Glomerular visceral epithelial cell (primary cell): Measurements from ENCODE around the gene ATAT1.

ENCODE experiments used
- DNase-seq: peaks from one replicate; pipeline ENCODE4 v3.0.0-alpha.2; 2016; ENCODE audit errors: extremely low spot score

Gene ATAT1

DNA sequence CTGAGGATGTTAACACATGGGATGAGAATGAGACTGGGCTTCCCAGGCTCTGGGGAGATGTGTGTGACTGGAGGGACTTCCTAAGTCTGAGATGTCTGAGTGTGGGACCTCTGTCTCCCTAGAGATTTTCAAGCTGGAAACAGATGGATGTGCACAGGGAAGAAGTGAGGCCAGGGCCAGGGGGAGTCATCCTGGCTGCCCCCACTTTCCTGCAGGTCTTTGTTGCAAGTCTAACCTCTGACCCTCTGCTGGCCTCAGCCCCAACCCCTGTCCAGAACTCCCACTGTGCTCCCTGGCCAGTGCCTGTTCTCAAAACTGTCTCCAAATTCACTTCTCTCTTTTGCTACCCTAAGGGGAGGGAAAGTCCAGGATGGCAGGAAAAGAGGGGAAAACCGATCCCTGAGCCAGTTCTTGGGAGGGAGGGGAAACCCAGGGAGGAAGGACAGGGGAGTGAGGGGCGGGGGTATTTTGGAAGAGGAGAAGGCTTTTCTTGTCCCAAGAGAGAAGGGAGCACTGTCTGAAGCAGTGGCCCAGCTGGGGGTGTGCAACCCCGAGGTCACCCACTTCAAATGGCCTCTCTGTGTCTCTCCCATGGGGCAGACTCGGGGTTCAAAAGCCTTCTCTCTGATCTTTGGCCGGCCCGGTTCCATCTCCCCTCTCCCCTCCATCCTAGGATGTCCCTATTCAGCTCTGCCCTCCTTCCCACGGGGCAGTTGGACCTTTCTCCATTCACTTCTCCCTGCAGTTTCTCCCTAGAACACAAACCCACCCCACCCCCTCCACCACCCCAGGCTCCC lies 56.7 kb downstream of the ATAT1 start:
- DNase-seq, result no peak

DNA sequence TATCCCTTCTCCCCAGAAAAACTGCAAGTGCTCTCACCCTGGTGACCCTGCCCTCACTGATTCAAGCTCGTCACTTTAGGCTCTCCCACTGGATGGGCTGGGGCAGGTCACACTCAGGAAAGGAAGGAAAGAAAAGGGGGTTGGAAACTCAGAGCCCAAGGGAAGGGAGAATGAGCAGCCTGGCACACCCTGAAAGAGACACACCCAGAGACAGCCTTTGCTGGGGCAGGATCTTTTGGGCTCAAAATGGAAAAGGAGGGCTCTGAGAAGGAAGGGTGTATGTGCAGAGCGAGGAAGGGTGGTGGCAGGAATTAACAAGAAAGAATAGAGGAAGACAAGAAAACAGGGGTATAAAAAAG lies 57.3 kb downstream of the ATAT1 start:
- DNase-seq, result no peak

DNA sequence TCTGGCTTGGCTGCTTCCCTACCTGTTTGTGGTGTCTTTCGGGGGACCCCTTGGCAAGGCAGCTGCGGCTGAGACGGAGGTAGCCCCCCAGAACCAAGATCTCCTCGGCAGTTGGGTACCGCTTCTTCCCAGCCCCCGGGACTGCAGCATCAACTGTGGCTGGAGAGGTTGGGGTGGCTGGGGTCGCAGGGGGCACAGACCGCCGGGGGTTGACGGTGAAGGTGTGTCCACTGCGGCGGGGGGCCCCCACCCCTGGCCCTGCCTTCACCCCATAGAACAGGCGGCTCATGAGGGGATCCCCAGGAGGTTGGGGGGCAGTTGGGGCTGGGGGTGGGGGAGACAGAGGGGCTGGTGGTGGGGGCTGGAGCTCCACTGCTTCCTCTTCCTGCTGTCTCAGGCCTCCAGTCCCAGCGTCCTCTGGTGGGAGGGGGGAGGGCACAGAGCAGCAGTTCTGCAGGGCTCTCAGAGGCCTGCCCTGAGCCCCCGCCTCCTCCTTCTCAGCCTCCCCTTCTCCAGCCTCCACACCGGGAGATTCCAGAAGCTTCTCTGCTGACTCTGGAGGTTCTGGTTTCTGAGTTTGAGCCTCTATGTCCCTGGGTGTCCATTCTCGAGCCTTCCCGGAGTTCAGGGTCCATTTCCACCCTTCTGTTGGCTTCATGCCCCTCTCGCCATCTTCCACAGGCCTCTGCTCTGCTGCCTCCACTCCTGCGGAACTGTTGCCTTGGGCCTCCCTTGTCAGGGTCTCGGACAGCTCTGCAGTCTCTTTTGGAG lies 57.9 kb downstream of the ATAT1 start:
- DNase-seq, result peak; percentile 42

DNA sequence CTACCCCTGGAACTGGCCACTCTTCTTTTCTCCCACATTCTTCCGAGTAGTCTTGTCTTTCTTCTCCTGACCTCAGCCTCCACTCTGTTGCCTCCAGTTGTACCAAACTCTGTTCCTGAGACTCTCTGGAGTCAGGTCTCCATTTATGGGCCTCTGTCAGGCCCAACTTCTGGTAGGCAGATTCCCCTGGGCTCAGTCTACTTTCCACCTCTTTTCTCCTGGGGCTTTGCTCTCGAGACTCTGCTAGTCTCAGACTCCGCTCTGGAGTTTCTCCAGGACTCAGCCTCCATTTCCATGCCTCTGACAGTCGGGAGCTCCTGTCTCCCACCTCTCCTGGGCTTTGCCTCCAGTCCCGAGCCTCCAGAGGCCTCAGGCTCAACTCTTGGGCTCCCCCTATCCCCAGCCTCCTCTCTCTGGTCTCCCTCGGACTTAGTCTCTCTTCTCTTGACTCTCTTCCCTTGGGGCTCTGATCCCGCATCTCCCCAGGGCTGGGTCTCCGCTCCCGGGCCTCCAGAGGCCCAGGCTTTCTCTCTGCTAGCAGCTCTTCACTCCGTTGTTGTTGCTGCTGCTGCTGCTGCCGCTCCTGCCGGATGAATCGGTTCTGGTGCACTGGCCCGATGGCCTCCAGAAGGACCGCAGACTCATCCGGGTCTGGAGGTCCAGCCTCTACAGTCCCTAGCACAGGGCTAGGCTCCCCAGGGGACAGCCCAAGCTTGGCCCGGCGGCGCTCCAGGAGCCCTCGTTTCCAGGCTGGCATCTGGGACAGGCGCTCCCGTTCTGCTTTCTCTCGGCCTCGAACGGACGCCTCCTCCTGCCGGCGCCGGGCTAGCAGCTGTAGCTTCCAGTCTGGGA lies 58.7 kb downstream of the ATAT1 start:
- no peak for DNase-seq

DNA sequence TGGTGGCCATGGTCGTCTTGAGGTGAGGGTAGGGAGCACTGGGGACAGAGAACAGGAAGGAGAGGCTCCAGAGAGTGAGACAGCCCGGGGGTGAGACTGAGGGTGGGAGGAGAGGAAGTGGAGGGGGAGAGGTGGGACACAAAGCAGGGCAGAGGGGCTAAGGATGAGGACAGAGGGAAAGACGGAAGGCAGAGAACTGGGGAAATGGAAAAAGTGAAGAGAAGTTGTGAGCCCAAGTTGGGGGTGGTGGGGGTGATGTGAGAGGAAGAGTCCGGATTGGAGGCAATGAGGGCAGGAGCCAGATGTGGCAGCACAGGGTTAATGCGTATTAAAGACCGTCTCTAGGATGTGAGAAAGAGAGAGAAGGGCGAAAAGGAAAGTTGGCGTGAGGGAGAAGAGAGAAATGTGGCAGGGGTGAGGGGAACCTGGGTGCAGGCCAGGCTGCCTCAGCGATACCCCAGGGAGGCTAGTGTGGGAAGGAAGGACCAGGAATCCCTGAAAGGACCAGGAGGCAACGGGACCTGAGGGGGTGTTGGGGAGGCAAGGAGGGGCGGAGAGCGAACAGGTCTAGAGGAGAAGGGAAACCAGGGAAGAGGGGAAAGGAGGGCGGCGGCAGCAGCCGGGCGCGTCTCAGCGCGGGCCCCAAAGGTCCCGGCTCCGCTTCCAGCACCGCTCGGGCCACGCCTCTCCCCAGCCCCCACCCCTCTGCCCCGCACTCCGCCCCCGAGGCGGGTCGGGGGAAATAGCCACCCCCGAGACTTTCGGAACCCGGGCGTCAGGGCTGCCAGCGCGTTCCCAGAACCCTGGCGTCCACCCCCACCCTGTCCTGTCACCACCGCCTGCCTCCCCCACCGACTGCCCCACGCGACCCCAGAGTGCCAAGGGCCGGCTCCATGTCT lies 59.6 kb downstream of the ATAT1 start, which contains the start of gene PPP1R18:
TSS of gene PPP1R18 (minus strand) at position 637 of the 899 bp plus-strand sequence. CDS start at position 10, 627 bp downstream.
- peak; percentile 71 for DNase-seq

DNA sequence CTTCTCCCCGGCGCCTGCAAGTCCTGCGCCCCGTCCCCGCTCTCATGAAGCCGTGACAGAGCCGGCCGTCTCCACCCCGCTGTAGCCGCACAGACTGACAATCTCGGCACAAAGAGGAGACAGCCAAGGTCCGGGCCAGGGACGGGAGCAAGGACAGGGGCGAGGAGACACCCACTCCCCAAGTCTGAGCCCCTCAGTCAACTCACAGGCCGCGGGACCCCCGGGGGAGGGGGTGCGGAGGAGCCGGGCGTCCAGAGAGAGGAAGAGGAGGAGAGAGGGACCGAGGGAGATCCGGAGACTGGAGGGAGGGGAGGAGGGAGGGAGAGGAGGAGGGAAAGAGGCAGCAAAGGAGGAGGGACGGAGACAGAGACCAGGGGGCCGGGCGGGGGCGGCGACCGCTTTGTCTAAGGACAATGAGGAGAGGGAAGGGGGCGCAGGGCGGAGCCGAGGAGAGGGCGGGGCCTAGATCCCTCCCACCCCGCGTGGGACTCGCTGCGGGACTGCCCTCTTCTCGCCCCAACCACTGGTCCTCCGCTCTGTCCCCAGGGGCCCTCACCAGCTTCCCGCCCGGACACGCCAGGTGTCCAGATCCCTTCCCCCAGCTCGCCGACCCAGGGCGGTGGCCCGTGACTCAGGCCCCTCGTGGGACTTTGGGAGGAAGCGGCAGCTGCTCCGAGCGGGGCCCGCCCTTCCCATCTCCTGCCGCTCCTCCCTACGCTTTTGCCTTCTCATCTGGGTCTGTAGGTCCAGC lies 60.4 kb downstream of the ATAT1 start:
- peak; percentile 99 for DNase-seq

DNA sequence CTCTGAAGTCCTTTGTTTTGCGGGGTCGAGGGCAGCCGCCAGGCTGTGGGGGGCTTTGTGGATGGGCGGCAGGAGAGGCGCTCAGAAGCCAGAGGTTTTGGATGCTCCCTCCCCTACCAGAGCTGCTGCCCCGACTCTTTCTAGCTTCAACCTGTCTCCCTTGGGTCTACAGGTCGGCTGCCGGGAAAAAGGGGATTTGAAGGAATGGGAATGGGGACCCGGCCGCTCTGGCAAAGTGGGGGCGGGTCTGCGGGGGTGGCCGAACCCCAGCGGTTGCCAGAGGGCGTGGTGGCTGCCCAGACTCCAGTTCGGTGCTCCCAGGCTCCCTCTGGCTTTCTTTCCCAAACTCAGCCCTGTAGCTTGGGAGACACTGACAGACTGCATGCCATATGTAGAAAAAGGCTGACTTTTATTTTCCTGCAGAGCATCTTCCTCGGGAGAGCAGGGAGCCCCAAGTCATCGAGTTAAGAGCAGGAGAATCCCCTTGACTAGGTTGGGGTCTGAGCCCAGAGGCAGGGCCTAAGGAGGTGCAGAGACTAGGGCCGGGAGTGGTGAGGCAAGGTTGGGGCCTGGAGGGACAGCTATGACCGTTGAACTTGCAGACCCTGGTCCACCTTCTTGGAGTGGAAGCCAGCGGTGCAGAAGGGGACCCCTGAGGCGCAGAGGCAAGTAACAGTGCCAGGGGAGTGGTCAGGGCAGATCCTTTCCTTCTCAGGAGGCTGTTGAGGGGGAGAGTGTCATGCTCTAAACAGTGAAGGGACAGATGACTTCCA lies 61.2 kb downstream of the ATAT1 start:
- DNase-seq, result no peak

DNA sequence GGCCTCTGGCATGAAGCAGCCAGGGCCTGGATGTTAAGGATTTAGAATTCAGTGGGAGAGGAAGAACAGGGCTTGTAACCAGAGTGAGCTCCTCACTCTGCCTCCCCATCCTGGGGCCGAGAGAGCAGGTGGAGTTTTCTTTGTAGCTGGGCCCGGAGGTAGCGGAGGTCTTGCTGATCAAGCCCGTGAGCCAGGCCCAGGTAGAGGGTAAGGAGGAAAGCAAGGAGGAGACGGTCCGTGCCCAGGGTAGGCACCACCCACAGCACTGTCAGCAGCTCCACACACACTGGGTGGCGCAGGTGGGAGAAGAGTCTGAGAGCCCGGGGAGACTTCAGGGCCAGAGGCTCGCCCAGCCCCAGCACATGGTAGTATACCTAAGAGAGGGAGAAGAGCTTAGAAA lies 61.9 kb downstream of the ATAT1 start:
- DNase-seq, result no peak

DNA sequence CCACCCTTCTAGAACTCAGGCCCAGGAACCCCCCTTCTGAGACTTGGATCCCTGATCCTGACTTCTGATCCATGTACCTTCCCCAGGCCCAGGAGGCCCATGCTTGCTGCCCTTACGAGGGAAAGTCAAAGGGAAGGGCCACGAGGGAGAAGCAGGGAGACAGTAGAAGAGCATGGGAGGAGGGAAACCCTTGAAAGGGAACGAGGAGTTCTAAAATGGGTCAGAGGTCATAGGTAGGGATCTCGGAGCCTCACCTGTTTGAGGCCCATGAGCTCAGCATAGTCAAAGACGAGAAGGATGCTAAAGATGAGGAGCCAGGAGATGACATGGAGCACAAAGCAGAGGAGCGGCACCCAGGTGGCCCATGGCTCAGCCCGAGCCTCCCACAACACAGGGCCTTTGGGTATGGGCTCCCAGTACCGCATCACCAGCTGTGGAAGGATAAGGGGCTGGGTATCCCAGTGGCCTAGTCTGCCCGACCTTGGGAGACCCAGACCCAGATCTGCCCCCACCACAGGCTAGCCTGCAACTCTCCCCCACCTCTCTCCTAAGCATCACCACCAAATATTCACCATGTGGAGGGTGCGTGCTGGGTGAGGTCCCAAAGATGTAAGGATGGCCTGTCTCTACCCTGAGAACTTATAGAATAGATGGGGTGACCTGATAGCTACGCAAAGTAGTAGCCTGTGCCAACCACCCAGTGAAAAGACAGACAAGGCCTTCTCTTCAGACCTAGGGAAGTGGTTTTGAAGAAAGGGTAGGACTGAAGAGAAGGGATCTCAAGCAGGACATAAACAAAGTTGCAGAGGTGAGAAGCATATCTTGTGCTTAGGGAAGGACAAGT lies 62.6 kb downstream of the ATAT1 start:
- no peak for DNase-seq

DNA sequence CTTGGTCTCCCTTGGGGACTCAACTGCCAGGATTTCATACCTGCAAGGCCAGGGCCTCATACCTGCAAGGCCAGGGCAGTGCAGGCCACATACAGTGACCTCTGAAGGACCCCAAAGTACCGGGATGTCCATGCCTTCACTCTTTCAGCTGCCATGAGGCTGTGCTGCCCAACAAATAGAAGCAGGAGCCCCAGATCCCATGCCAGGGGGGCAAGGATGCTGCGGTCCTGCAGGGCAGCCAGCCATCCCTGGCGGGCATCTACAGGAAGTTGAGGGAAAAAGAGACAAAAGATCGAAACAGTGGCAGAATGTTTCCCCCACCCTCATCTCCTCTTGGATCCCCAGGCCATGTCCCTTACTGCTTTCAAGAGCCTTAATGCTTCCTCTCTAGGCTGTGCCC lies 63.3 kb downstream of the ATAT1 start:
- DNase-seq, result no peak

DNA sequence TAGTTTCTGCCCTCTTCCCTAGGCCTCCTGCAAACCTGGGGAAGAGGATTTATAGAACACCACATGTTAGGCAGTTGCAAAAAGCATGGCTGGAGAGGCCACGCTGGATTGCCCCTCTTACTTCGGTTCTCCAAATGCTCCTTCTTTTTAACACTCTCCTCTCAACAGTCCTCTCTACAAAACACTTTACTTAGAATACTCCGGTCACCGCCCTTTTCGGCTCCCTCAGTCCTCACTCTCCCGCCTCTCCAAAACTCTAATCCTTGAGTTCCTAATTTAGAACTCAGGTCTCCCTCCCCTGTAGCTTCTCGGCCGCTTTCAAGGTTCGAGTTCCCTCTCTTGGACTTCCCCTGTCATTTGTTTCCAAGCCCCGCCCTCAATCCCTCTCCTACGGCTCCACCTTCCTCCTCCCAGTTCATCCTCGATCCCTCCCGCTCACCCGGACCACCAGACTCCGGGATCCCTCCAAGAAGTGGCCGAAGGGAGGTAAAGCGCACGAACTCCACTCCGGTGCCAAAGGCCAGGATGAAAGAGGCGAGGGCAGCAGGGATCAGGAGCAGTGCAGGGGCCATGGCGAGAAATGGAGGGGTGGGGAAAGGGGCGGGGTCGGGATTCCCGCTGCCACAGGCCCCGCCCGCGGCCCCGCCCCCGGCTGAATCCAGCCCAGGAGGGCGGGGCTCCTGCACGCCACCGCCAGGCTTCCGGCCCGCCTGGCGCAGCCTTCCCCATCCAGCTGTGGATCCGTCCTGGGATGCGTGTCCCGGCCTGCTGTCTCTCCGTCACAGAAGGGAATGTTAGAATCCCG lies 63.9 kb downstream of the ATAT1 start, which contains the start of gene NRM:
TSS of gene NRM (minus strand) at position 582 of the 805 bp plus-strand sequence. CDS start at position 572, 10 bp downstream.
- peak; percentile 91 for DNase-seq

DNA sequence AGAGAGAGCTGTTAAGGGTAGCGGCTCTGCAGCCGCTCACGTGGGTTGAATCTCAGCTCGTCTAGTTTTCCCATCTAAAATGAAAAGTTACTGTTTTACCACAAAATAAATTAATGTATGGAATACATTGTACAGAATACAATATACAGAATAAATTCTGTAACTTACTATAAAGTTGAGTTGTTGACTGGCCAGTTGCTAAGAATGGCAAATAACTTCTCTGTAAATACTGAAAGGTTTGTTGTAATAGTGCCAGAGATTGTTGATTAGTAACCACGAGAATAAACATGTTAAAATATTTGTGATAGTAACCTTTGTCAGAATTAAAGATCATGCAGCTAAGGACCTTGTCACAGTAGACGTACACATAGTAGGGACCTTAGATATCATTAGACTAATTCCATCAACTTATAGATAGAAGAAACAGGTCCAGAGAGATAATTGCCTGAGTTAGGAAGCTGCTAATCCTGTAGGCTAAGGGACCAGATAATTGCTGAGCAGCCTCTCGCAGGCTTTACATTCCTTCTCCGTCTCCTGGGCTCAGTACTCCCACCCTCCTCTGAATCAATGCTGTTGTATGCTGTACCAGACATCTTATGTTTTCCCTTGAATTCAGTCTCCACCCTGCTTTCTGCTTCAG lies 64.7 kb downstream of the ATAT1 start:
- DNase-seq, result no peak
